BLaER1 (cell line): ENCODE results near the gene FAM171A2.

Experiments used
- H3K27ac ChIP-seq: shearing (Covaris generic); formaldehyde crosslinking; 2 replicates; pipeline ENCODE4 v1.8.1; 2022
- H3K27me3 ChIP-seq: shearing (Covaris generic); formaldehyde crosslinking; 2 replicates; pipeline ENCODE4 v1.8.1; 2022
- H3K36me3 ChIP-seq: shearing (Covaris generic); formaldehyde crosslinking; 2 replicates; pipeline ENCODE4 v1.8.1; 2022
- H3K4me1 ChIP-seq: shearing (Covaris generic); formaldehyde crosslinking; 2 replicates; pipeline ENCODE4 v1.8.1; 2022
- H3K4me2 ChIP-seq: shearing (Covaris generic); formaldehyde crosslinking; 2 replicates; pipeline ENCODE4 v1.8.1; 2022
- H3K4me3 ChIP-seq: shearing (Covaris generic); formaldehyde crosslinking; 2 replicates; pipeline ENCODE4 v1.8.1; 2022
- H3K9ac ChIP-seq: shearing (Covaris generic); formaldehyde crosslinking; 2 replicates; pipeline ENCODE4 v1.8.1; 2022
- H3K9me3 ChIP-seq: shearing (Covaris generic); formaldehyde crosslinking; 2 replicates; pipeline ENCODE4 v1.8.1; 2022
- H4K20me1 ChIP-seq: shearing (Covaris generic); formaldehyde crosslinking; 2 replicates; pipeline ENCODE4 v1.8.1; 2022
- Cebpa-rat ChIP-seq: shearing (Covaris generic); IDR thresholded peaks from 2 replicates; pipeline ENCODE4 v1.8.1; 2022

Gene FAM171A2

DNA sequence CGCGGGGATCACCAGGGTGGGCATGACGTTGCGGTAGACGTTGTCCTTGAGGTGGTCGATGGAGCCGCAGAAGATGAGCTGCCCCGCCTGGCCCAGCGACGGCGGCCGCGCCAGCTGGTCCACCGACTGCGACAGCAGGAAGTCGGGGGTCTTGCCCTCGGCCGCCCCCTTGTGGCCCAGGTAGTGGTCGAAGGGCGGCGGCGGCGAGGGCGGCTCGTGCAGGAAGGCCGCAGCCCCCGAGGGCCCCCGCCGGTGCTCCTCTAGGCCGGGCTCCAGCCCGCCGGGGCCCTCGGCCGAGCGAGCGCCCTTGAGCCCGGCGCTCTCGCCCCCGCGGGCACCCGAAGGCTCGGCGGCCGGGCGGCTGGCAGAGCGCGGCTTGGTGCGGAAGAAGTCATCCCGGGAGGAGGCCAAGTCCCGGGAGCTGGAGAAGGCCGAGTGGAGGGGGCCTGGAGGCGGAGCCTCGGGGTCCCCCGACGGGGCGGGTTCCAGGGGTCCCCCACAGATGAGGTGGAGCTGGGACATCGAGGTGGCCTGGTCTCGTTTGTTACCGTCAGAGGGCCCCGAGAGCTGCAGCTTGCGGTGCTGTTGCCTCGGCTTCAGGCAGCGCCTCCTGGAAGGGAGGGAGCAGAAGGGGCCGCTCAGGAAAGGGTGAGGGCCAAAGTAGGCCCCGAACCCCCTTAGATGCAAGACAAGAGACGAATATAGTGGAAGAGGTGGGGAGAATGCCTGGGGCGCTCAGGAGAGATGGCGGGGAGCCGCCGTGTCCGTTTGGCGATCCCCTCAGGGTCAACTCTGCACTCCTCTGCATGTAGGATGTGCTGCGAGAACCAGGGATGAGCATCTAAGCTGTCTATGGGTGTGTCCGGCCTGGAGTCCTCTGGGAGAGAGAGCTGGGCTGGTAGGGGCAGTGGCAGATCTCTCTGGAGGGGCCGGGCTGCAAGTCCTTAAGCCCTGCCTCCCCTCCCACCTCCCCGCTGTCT is 8.8 kb downstream of the FAM171A2 start:
- peaks cover 41% of the 10 kb centered on the region for H3K4me1 ChIP-seq
- H3K4me2 ChIP-seq = peak overlapping the region; percentile 87
- no peak overlapping the region for H3K27ac ChIP-seq
- peaks cover 81% of the 10 kb centered on the region for H4K20me1 ChIP-seq
- H3K9ac ChIP-seq = 0 out of 2 replicates have a peak overlapping the region, but pooled peaks have one; percentile 12
- H3K36me3 ChIP-seq = peaks cover 63% of the 10 kb centered on the region
- H3K27me3 ChIP-seq = peaks cover 31% of the 10 kb centered on the region
- TF ChIP-seq Cebpa-rat = no peak
- no peaks in the 10 kb centered on the region for H3K9me3 ChIP-seq
- H3K4me3 ChIP-seq = peak overlapping the region; percentile 62

DNA sequence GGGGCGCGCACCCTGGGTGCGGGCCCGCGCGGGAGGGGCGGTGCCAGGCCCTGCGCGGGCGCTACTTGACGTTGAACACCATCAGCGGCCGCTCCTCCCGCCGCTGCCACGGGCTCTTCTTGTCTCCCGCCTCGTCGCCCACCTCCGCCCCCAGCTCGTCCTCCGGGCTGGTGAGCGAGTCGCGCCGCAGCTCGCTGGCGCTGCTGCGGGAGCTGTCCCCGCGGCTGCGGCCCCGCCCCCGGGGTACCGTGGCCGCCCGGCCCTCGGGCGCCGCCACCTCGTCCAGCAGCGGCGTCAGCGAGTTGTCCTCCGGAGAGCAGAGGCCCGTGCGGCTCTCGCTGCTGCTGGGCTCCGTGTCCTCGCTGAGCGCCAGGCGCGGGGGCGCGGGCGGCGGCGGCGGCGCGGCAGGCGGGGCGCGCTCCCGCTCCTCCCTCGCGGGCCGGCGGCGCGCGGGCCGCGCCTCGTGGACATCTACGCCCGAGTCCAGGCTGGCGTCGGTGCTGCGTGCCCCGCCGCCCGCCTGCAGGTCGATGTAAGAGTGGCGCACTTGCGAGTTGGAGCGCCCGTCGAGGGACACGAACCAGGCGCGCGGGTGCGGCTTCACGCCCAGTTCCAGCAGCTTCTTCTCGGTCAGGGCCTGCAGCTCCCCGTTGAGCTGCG is 9.9 kb downstream of the FAM171A2 start:
- peak overlapping the region; percentile 87 for H3K4me2 ChIP-seq
- H3K27ac ChIP-seq = no peak overlapping the region
- peaks cover 84% of the 10 kb centered on the region for H4K20me1 ChIP-seq
- peak overlapping the region; percentile 62 for H3K4me3 ChIP-seq
- peak overlapping the region; percentile 69 for H3K9ac ChIP-seq
- H3K9me3 ChIP-seq = no peaks in the 10 kb centered on the region
- TF ChIP-seq Cebpa-rat = no peak
- H3K4me1 ChIP-seq = peaks cover 42% of the 10 kb centered on the region
- H3K27me3 ChIP-seq = peaks cover 31% of the 10 kb centered on the region
- H3K36me3 ChIP-seq = peaks cover 66% of the 10 kb centered on the region

DNA sequence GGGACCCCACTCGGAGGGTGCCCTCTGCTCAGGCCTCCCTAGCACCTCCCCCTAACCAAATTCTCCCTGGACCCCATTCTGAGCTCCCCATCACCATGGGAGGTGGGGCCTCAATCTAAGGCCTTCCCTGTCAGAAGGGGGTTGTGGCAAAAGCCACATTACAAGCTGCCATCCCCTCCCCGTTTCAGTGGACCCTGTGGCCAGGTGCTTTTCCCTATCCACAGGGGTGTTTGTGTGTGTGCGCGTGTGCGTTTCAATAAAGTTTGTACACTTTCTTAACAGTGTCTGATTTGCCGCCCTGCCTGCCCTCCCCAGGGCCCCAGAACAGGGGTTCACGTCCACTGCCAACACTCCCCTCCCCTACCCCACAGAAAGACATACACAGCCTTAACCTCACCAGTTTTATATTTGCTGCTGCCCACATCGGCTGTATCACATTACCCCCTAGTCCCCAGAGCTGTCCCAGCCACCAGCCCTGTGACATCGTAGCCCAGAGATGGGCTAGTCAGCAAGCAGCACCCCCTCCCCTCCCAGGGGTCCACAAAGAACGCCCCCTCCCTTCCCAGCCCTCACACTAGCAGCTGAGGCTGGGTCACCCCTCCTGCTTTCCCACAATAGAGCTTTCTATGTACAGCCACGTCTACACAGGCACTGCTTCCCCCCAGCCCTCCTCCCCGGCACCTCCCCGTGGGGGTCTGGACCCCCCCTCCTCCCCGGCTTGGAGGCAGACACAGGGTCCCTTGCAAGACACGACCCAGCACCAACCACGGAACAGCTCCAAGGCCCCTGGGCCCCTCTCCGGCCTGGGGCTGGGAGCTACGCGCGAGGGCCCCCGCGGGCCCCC is 10.6 kb downstream of the FAM171A2 start:
- Histone ChIP-seq H3K9me3 (no peaks in the 10 kb centered on the region), H4K20me1 (peaks cover 82% of the 10 kb centered on the region), H3K4me3 (peak overlapping the region; percentile 62), H3K9ac (peak overlapping the region; percentile 69; the same call in 1 of the 2 replicates), H3K27ac (no peak overlapping the region), H3K27me3 (peaks cover 31% of the 10 kb centered on the region), H3K4me2 (peak overlapping the region; percentile 87), H3K4me1 (peaks cover 42% of the 10 kb centered on the region), H3K36me3 (peaks cover 61% of the 10 kb centered on the region)
- no peak for TF ChIP-seq Cebpa-rat

DNA sequence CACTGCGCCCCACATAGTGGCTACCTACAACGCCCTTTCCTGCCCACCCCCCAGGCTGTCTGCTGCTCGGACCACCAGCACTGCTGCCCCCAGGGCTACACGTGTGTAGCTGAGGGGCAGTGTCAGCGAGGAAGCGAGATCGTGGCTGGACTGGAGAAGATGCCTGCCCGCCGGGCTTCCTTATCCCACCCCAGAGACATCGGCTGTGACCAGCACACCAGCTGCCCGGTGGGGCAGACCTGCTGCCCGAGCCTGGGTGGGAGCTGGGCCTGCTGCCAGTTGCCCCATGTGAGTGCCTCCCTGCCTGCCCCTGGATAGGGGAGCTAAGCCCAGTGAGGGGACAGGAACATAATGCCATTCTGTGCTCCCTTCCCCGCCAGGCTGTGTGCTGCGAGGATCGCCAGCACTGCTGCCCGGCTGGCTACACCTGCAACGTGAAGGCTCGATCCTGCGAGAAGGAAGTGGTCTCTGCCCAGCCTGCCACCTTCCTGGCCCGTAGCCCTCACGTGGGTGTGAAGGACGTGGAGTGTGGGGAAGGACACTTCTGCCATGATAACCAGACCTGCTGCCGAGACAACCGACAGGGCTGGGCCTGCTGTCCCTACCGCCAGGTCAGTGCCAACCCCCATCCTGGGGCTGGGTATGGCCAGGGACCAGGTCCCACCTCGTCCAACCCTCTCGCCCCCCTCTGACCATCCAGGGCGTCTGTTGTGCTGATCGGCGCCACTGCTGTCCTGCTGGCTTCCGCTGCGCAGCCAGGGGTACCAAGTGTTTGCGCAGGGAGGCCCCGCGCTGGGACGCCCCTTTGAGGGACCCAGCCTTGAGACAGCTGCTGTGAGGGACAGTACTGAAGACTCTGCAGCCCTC is 11.5 kb downstream of the FAM171A2 start:
- no peak overlapping the region for H3K9ac ChIP-seq
- H3K4me3 ChIP-seq = no peak overlapping the region
- peaks cover 58% of the 10 kb centered on the region for H3K36me3 ChIP-seq
- H4K20me1 ChIP-seq = peaks cover 77% of the 10 kb centered on the region
- no peak for TF ChIP-seq Cebpa-rat
- no peaks in the 10 kb centered on the region for H3K9me3 ChIP-seq
- H3K27me3 ChIP-seq = peaks cover 31% of the 10 kb centered on the region
- H3K27ac ChIP-seq = no peak overlapping the region
- no peak overlapping the region for H3K4me2 ChIP-seq
- H3K4me1 ChIP-seq = peaks cover 49% of the 10 kb centered on the region

DNA sequence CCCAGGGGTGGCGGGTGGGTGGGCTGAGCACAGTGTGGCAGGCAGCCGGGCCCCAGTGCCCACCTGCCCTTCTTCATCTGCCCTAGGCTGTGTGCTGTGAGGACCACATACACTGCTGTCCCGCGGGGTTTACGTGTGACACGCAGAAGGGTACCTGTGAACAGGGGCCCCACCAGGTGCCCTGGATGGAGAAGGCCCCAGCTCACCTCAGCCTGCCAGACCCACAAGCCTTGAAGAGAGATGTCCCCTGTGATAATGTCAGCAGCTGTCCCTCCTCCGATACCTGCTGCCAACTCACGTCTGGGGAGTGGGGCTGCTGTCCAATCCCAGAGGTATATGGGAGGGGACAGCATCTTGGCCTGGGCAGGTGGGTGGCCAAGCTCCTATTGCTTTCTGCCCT is 12.2 kb downstream of the FAM171A2 start:
- peaks cover 79% of the 10 kb centered on the region for H4K20me1 ChIP-seq
- peaks cover 57% of the 10 kb centered on the region for H3K36me3 ChIP-seq
- TF ChIP-seq Cebpa-rat = no peak
- H3K27ac ChIP-seq = no peak overlapping the region
- H3K4me3 ChIP-seq = no peak overlapping the region
- H3K9ac ChIP-seq = no peak overlapping the region
- H3K4me1 ChIP-seq = peaks cover 57% of the 10 kb centered on the region
- H3K4me2 ChIP-seq = no peak overlapping the region
- H3K27me3 ChIP-seq = peaks cover 31% of the 10 kb centered on the region
- no peaks in the 10 kb centered on the region for H3K9me3 ChIP-seq

DNA sequence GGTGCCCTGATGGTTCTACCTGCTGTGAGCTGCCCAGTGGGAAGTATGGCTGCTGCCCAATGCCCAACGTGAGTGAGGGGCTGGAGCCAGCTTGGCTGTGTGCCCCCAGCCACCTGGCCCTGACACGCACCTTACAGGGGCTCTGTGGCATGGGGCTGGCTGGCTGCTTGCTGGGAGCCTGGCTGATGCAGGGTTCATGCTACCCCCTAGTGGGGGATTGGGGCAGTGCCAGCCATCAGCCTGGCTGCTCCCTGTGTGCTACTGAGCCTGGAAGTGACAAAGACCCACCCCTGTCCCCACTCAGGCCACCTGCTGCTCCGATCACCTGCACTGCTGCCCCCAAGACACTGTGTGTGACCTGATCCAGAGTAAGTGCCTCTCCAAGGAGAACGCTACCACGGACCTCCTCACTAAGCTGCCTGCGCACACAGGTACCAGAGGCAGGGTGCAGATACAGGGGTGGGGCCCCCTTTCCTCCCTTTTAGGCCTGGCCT is 12.9 kb downstream of the FAM171A2 start:
- Histone ChIP-seq H4K20me1 (peaks cover 79% of the 10 kb centered on the region), H3K9ac (no peak overlapping the region), H3K27me3 (peaks cover 31% of the 10 kb centered on the region), H3K4me2 (no peak overlapping the region), H3K4me3 (no peak overlapping the region), H3K9me3 (no peaks in the 10 kb centered on the region), H3K4me1 (peaks cover 62% of the 10 kb centered on the region), H3K27ac (no peak overlapping the region), H3K36me3 (peaks cover 51% of the 10 kb centered on the region)
- TF ChIP-seq Cebpa-rat = no peak

DNA sequence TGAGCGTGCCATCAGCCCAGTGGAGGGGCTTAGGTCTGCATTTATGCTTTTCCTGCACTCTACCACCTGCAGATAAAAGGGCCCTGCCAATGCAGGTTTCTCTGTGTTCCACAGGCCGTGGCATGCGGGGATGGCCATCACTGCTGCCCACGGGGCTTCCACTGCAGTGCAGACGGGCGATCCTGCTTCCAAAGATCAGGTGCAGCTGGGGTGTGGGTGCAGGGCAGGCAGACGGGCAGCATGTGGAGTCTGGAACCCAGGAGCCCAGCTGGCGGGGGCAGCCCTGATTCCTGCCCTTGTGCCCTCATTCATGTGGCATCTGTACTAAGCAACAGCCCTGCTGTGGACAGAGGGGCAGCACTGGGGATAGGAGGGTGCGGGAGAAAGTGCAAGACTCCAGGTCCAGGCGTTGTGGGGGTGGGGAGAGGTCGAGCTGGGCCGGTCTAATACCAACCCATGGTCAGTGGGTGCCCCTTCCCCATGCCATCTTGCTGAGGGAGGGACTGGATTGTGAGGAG is 14.0 kb downstream of the FAM171A2 start:
- TF ChIP-seq Cebpa-rat = no peak
- Histone ChIP-seq H3K27ac (0 out of 2 replicates have a peak overlapping the region, but pooled peaks have one; percentile 9), H3K27me3 (peaks cover 26% of the 10 kb centered on the region), H3K9me3 (no peaks in the 10 kb centered on the region), H3K36me3 (peaks cover 42% of the 10 kb centered on the region), H3K4me2 (peak overlapping the region; percentile 92; the same call in 1 of the 2 replicates), H4K20me1 (peaks cover 67% of the 10 kb centered on the region), H3K4me3 (no peak overlapping the region), H3K4me1 (peaks cover 55% of the 10 kb centered on the region), H3K9ac (no peak overlapping the region)

DNA sequence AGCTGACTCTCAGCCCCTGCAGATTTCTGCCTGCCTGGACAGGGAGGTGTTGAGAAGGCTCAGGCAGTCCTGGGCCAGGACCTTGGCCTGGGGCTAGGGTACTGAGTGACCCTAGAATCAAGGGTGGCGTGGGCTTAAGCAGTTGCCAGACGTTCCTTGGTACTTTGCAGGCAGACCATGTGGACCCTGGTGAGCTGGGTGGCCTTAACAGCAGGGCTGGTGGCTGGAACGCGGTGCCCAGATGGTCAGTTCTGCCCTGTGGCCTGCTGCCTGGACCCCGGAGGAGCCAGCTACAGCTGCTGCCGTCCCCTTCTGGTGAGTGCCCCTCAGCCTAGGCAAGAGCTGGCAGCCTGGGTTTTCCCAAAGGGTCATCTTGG is 14.7 kb downstream of the FAM171A2 start:
- peaks cover 64% of the 10 kb centered on the region for H4K20me1 ChIP-seq
- H3K4me1 ChIP-seq = peaks cover 56% of the 10 kb centered on the region
- peaks cover 20% of the 10 kb centered on the region for H3K27me3 ChIP-seq
- H3K27ac ChIP-seq = peak overlapping the region; percentile 62
- peaks cover 42% of the 10 kb centered on the region for H3K36me3 ChIP-seq
- H3K9ac ChIP-seq = no peak overlapping the region
- no peak overlapping the region for H3K4me3 ChIP-seq
- H3K4me2 ChIP-seq = peak overlapping the region; percentile 92
- H3K9me3 ChIP-seq = no peaks in the 10 kb centered on the region
- TF ChIP-seq Cebpa-rat = no peak
